SH-SY5Y (cell line): ENCODE measurements around the gene CHRNB1.

ENCODE experiments used
- GATA2 ChIP-seq: IDR thresholded peaks from 2 replicates; pipeline ENCODE4 v1.6.1; 2011; ENCODE audit warnings: mild to moderate bottlenecking, low read depth, low read length
- GATA3 ChIP-seq: IDR thresholded peaks from 2 replicates; pipeline ENCODE4 v1.6.1; 2011; ENCODE audit warnings: low read depth, mild to moderate bottlenecking, low read length, moderate library complexity

DNA sequence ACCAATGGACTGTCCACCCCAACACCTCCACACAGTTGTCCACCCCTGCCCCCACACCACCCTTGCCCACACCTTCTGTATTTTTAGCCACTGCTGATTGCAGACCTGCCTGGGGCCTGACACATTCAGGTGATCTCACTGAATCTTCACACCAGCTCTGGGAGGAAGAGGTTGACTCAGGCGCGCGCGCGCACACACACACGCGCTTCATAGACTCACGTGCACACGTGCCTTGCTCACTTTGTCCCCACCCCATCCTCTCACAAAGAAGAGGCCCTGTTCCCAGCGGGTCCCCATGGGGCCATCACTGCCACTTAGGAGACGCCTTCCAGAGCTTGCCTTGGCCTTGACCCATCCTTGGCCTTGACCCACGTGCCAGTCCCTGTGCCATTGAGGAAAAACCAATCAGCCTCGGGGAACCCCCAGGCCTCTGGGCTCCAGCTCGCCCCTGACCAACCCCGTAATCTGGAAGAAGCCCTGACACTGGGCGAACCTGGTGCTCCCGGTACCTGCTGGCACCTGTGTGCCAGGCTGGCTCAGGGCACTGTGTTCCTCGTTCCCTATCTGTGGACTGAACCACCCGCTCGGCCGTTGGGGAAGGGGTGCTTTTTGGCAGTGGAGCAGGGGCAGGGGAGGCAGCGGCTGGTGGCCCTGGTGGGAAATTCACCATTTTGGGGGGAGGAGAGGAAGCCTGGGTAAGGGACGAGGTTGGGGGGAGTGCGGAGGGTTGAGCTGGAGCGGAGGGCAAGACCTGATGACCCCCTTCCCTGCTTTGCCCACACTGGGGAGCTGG, 34.0 kb upstream of the CHRNB1 start:
- TF ChIP-seq GATA3 = no peak
- no peak for TF ChIP-seq GATA2
